ENCODE results near the gene WEE2. TPM values are rescaled to one million over a fixed set of nuclear protein-coding genes. Genes with fewer than 3 reads are reported as not detected.

Gene WEE2
- total RNA-seq, 1 experiment from 2014 or later: not detected

GRCh38 chr7:141731476-141732149 is 23.5 kb downstream of the WEE2 start:
- Histone ChIP-seq H3K79me2 (ENCODE audit: insufficient read depth, low read length) (no peaks in the 10 kb centered on the region), H3K9me2 (ENCODE audit: insufficient read depth) (no peaks in the 10 kb centered on the region), H3K36me3 (ENCODE audit: control insufficient read depth in 1 of 2, insufficient read depth in 2 of 2, low read length in 2 of 2) (no peaks in the 10 kb centered on the region), H3K4me1 (ENCODE audit: control insufficient read depth in 1 of 2, insufficient read depth in 2 of 2, low read length in 2 of 2) (no peaks in the 10 kb centered on the region), H3K9me3 (ENCODE audit: control insufficient read depth in 1 of 2, insufficient read depth in 1 of 2, low read depth in 1 of 2, low read length in 2 of 2) (no peaks in the 10 kb centered on the region), H3K4me2 (ENCODE audit: low read length) (no peak overlapping the region), H2AFZ (ENCODE audit: low read depth, low read length, poor library complexity, severe bottlenecking) (no peak overlapping the region), H3K27me3 (ENCODE audit: insufficient read depth, low read length) (peaks cover 5% of the 10 kb centered on the region; the same call in 1 of the 2 replicates), H4K20me1 (ENCODE audit: insufficient read depth) (no peaks in the 10 kb centered on the region), H3K4me3 (replicated peaks in 1 of 2; ENCODE audit: low read depth in 1 of 2, low read length in 2 of 2) (no peak overlapping the region), H3K9ac (ENCODE audit: low read length) (no peak overlapping the region), H3K27ac (ENCODE audit: low read depth, low read length) (no peak overlapping the region)
- ATAC-seq (no peak), DNase-seq (ENCODE audit: low read depth, low spot score) (no peak)
- RAD21 ChIA-PET (ENCODE audit: low non-redundant PET in 1 of 2, low total read pairs in 2 of 2, uncharacterized antibody in 2 of 2, unreplicated experiment in 2 of 2): no interaction called here
- TF ChIP-seq, protein P1, sequence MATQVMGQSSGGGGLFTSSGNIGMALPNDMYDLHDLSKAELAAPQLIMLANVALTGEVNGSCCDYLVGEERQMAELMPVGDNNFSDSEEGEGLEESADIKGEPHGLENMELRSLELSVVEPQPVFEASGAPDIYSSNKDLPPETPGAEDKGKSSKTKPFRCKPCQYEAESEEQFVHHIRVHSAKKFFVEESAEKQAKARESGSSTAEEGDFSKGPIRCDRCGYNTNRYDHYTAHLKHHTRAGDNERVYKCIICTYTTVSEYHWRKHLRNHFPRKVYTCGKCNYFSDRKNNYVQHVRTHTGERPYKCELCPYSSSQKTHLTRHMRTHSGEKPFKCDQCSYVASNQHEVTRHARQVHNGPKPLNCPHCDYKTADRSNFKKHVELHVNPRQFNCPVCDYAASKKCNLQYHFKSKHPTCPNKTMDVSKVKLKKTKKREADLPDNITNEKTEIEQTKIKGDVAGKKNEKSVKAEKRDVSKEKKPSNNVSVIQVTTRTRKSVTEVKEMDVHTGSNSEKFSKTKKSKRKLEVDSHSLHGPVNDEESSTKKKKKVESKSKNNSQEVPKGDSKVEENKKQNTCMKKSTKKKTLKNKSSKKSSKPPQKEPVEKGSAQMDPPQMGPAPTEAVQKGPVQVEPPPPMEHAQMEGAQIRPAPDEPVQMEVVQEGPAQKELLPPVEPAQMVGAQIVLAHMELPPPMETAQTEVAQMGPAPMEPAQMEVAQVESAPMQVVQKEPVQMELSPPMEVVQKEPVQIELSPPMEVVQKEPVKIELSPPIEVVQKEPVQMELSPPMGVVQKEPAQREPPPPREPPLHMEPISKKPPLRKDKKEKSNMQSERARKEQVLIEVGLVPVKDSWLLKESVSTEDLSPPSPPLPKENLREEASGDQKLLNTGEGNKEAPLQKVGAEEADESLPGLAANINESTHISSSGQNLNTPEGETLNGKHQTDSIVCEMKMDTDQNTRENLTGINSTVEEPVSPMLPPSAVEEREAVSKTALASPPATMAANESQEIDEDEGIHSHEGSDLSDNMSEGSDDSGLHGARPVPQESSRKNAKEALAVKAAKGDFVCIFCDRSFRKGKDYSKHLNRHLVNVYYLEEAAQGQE (IDR thresholded peaks at IDR 0.05; ENCODE audit: low read depth): no peak
- intact Hi-C loops (cut with micrococcal nuclease): loop anchor here (10.0 kb wide), 1 partner anchor 177 kb away; the partner anchor contains the start of gene AGK
- CTCF ChIA-PET: no interaction called here
- BruUV-seq (replicated peaks): no TSS peak
- POLR2A ChIA-PET: no interaction called here

- intact Hi-C loops (cut with micrococcal nuclease): loop anchor here (10.0 kb wide), 1 partner anchor 182 kb away; the partner anchor contains the start of gene AGK
- BruUV-seq (replicated peaks): TSS peak; percentile 73
- Histone ChIP-seq H3K79me2 (ENCODE audit: insufficient read depth, low read length) (peaks cover 42% of the 10 kb centered on the region), H3K4me1 (ENCODE audit: control insufficient read depth in 1 of 2, insufficient read depth in 2 of 2, low read length in 2 of 2) (peaks cover 4 to 13% of the 10 kb centered on the region in 2 experiments; a peak in 3 of 4 replicates), H3K27me3 (ENCODE audit: insufficient read depth, low read length) (no peaks in the 10 kb centered on the region), H3K9me3 (ENCODE audit: control insufficient read depth in 1 of 2, insufficient read depth in 1 of 2, low read depth in 1 of 2, low read length in 2 of 2) (no peaks in the 10 kb centered on the region), H3K36me3 (ENCODE audit: control insufficient read depth in 1 of 2, insufficient read depth in 2 of 2, low read length in 2 of 2) (peaks cover 18 to 19% of the 10 kb centered on the region in 2 experiments), H3K9ac (ENCODE audit: low read length) (peak overlapping the region; percentile 89), H4K20me1 (ENCODE audit: insufficient read depth) (peaks cover 5% of the 10 kb centered on the region; the same call in 1 of the 2 replicates), H3K9me2 (ENCODE audit: insufficient read depth) (no peaks in the 10 kb centered on the region), H3K27ac (ENCODE audit: low read depth, low read length) (peak overlapping the region; percentile 61), H2AFZ (ENCODE audit: low read depth, low read length, poor library complexity, severe bottlenecking) (peak overlapping the region; percentile 97), H3K4me2 (ENCODE audit: low read length) (peak overlapping the region; percentile 84), H3K4me3 (replicated peaks in 1 of 2; ENCODE audit: low read depth in 1 of 2, low read length in 2 of 2) (peak overlapping the region; percentile 86 to 88)
- ChIA-PET RAD21 (ENCODE audit: low non-redundant PET in 1 of 2, low total read pairs in 2 of 2, uncharacterized antibody in 2 of 2, unreplicated experiment in 2 of 2) (no interaction called here), CTCF (interaction anchor here (0.7 to 2.5 kb wide), 14 partner anchors 8 to 452 kb away, joined by 3 to 21 read pairs (median 4); no protein-coding TSS in a partner anchor), POLR2A (interaction anchor here (1.4 kb wide), 1 partner anchor 15 kb away, joined by 4 read pairs; no protein-coding TSS in a partner anchor)
- DNase-seq (ENCODE audit: low read depth, low spot score) (no peak), ATAC-seq (no peak)
- no peak for TF ChIP-seq EZH2phosphoT487 (IDR thresholded peaks at IDR 0.05; ENCODE audit: borderline replicate concordance)
- no peak for TF ChIP-seq ELF1 (IDR thresholded peaks at IDR 0.05; ENCODE audit: borderline replicate concordance, low read depth)
- TF ChIP-seq CEBPB (IDR thresholded peaks at IDR 0.05; ENCODE audit: low read depth): peak; percentile 49; the same call in 1 of the 2 replicates
- TF ChIP-seq TCF7L2 (IDR thresholded peaks at IDR 0.05; ENCODE audit: borderline replicate concordance, extremely low read depth, insufficient read depth, insufficient read length): no peak
- no peak for TF ChIP-seq CTCF (IDR thresholded peaks at IDR 0.05 in 2 of 3, conservative IDR thresholded peaks at IDR 0.05 in 1 of 3; ENCODE audit: borderline replicate concordance in 1 of 3, insufficient read depth in 1 of 3, low read depth in 2 of 3, low read length in 2 of 3)
- no peak for TF ChIP-seq CBX3 (IDR thresholded peaks at IDR 0.05; ENCODE audit: low read depth)
- TF ChIP-seq MAX (IDR thresholded peaks at IDR 0.05): no peak
- TF ChIP-seq POLR2A (IDR thresholded peaks at IDR 0.05; ENCODE audit: borderline replicate concordance, extremely low read depth, insufficient read depth, insufficient read length): peak; percentile 28
- no peak for TF ChIP-seq SRF (IDR thresholded peaks at IDR 0.05; ENCODE audit: low read depth)
- TF ChIP-seq POLR2AphosphoS5 (IDR thresholded peaks at IDR 0.05; ENCODE audit: low read depth, low read length): no peak
- TF ChIP-seq EZH2 (IDR thresholded peaks at IDR 0.05): no peak
Measured at GRCh38 chr7:141737118-141737835, 29.1 kb downstream of the WEE2 start.
